DMS114 treated with DMSO at 0.1 percent for 48 hours (cell line): ENCODE data around the gene AP1S3.
A peak's percentile ranks its signal among the peaks of the same experiment; 100 is the strongest.
"Not testable (repeated sequence)": the region's sequence is repeated elsewhere in the genome, so short reads cannot be mapped to it uniquely, and the experiment has no call there.

Source experiments
- DNase-seq: peaks from one replicate; lab custom pipeline; 2025; ENCODE audit not compliant: unreplicated experiment; lab: John Stamatoyannopoulos, UW

AP1S3 gene

DNA sequence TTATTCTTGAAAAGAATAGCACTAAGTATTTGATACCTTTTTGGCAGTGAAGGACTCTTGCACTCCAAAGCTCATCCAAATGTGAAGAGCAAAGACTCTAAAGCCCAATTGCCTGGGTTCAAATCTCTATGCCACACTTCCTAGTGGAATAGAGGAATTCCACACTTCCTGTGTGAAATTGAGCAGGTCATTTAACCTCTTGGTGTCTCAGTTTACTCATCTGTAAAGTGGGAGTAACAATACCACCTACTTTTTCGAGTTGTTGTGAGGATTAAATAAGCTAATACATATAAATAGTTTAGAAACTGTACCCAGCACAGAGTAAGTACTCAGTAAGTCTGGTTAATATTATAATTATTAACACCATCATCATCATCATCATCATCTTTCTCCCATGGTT is 72.6 kb downstream of the AP1S3 start:
- no peak for DNase-seq

- no peak for DNase-seq
These were observed 74.5 kb downstream of the AP1S3 start for GRCh38 chr2:223762853-223763252.

GRCh38 chr2:223761746-223762145 is 75.6 kb downstream of the AP1S3 start:
- not testable (repeated sequence) for DNase-seq

DNA sequence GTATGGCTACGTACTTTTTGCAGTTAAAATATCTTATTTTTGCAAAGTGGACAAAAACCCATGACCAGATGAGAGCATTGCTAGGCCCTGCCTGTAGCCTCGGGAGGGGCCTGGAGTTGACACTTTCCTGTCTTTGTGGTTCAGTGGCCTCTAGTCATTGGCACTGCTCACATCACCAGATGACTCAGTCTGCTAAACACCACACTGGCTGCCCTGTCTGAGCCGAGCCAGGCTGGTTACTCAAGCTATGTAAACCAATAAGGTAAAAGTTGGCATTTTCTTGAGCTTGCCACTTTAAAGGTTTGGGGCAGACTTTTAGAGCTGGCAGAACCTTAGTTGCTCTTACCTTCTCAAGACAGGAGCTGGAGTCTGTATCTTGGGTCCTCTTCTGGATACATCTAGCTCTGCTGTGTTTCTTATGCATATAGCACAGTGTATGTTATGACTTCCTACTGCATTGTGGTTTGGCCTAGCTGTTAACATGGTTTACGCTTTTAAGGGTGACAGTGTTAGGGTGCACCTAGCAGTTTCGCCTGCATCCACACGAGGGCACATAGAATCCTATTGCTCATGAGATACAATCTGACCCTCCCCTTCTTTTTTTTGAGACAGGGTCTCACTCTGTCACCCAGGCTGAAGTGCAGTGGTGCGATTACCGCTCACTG is 76.4 kb downstream of the AP1S3 start:
- DNase-seq: no peak

DNA sequence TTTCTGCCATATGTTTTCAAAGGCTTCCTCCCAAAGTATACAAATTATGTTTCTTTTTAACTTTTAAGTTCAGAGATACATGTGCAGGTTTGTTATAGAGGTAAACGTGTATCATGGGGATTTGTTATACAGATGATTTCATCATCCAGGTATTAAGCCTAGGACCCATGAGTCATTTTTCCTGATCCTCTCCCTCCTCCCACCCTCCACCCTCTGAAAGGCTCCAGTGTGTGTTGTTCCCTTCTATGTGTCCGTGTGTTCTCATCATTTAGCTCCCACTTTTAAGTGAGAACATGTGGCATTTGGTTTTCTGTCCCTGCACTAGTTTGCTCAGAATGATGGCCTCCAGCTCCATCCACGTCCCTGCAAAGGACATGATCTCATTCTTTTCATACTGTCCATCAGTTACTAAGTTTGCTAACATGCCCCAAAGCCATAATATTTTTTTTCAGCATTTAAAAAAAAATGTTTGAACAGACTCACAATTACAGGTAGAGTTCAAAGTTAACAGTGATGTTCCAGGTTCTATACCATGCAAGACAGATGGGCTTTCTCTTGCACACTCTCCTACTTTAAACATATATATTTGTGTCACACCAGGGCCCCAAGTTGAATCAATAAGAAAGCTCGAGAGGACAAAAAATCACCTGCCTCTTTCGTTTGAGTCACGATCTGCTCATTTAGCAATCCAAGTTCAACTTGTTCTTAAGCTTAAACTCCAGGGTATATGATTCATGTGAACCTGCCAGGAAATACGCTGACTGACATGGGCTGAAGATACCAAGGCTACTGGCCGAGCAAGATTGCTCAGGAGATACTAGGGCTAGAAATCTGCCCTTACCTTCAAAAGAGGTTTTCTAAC is 77.6 kb downstream of the AP1S3 start:
- no peak for DNase-seq

DNA sequence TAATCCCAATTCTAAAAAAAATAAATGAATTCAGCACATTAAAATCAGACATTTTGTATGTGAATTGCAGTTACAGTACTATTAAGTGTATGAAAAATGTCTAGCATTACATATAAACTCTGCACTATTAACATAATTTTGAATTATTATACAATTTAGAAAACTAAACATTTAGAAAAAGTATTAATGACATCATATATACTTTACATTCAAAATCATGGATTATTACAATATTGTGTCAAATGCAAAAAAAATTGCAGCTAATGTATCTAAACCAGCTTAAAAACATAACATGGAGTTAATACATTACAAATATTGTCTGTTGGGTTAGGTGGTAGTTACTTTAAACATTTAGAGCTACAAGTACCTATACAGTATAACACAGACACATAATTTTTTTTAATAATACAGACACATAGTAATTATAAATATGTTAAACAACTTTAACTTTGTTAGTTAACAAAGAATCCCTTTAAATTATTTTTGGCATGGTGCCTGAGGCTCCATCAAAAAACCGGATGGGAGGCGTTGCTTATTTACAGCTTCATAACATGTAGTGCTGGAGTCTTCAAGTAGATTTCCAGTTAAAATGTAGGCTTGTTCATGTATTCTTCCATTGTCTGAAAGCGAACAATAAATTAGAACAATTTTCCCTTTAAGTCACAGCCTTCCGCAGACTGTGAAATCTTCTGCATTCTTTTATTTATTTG is 79.1 kb downstream of the AP1S3 start:
- no peak for DNase-seq

GRCh38 chr2:223753940-223754339 is 83.4 kb downstream of the AP1S3 start:
- no peak for DNase-seq

- no peak for DNase-seq
These were observed 86.4 kb downstream of the AP1S3 start for GRCh38 chr2:223751012-223751411.

- no peak for DNase-seq
These were observed 89.9 kb downstream of the AP1S3 start for GRCh38 chr2:223747392-223748042.

DNA sequence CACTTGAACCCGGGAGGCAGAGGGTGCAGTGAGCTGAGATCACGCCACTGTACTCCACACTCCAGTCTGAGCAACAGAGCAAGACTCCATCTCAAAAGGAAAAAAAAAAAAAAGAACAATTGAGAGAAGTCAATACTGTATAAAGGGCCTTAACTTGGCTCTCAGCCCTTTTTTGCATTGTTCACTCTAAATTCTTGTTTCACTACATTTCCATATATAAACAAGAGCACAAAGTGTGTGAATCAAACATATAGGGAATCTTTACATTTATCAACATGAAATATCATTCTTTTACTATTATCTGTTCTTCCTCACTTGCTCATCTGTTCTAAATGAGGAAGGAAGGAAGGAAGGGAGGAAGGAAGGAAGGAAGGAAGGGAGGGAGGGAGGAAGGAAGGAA is 90.8 kb downstream of the AP1S3 start:
- DNase-seq: no peak

DNA sequence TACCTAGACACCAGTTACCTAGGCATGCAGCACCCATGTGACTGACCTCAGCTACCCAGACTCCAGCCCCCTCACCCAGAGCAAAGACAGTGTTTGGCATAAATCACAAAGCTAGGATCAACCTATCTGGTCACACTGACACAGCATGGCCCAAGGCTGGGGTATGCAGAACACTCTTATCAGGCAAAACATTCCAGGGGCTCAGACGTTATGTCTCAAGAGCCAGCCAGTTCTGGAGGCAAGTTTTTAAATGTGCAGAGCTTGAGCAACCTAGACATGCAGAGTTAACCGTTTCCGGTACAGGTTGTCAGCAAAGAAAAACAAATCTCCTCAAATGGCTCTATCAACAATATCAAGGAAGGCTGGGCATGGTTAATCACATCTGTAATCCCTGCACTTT is 92.8 kb downstream of the AP1S3 start:
- DNase-seq: no peak

DNA sequence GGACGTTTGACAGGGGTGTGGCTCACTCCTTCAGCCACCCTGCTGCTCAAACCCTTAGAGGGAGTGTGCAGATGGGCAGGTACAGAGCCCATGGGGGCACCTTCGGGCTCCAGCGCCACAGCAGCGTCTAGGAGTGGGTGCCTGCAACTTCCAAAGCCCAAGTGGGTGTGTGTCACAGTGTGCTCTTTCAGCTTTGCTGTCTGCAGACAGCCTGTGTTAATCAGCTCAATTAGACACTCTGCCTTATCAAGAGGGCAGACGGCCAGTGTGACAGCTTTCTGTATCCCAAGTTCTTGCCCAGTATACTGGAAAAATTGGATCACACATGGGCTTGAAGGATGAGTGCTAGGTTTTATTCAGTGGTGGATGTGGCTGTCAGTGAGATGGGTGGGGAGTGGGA is 96.7 kb downstream of the AP1S3 start:
- DNase-seq: no peak

GRCh38 chr2:223737207-223737606 is 100.2 kb downstream of the AP1S3 start:
- DNase-seq: no peak

DNA sequence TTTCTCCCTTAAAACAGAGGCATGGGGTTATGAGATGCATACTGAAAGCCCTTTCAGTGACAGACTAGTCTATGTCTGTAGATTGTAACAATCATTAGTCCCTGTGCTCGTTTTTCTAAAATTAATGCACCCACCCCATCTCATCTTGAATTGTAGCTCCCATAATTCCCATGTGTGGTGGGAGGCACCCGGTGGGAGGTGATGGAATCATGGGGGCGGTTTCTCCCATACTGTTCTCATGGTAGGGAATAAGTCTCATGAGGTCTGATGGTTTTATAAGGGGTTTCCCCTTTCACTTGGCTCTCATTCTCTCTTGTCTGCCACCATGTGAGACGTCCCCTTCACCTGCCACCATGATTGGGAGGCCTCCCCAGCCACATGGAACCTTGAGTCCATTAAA is 100.9 kb downstream of the AP1S3 start:
- no peak for DNase-seq

DNA sequence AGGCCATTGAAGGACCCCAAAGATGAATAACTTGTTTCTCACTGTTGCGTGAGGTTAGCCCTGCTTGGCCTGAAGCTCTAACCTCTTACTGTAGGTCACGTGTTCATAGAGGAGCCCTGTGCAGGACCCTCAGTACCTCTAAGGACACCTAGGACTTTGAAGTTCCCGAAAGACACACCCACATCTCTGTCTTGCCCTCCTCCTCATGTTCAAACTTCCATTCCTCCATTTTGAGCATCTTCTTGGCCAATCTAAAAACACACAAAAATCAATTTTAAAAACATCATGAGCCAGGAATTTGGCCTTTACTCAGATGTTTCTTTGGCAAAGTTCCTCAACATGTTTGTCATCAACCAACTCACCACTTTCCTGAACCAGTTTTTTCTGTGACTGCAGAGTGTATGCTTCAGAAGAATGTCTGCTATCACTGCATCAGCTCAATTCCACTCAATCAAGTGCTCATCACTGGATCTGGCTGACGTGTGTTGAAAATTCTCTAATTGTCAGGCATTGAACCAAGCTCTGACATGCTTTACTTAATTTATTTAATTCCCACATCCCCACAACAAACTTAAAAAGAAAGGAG is 101.6 kb downstream of the AP1S3 start:
- no peak for DNase-seq

DNA sequence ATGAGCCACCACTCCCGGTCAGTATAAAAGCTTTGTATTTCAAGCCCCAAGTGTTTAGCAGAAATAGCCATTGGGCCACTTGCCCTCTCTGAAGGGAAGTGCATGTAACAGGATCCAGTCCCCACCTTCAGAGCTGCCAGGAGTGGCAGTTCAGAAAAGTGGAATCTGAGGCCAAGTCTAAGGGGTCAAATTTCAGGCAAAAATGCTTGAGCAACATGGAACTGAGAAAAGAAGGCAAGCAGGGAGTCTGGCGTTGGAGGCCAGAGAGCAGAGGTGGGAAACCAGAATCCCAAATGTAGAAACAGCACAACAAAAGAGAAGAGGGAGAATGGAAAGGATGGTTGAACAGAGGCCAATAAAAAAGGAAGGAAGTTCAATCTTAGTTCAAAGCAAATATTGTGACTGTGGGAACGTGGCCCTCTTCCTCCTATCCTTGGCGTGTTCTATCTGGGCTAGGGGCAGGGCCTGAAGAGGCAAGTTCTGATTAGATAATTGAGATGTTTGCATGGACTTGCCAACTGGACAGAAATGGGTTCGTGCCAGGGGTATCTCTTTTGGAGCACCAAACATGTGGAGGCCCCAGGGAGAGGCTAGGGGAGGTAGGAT is 102.2 kb downstream of the AP1S3 start:
- no peak for DNase-seq

GRCh38 chr2:223734346-223734745 is 103.0 kb downstream of the AP1S3 start:
- no peak for DNase-seq

DNA sequence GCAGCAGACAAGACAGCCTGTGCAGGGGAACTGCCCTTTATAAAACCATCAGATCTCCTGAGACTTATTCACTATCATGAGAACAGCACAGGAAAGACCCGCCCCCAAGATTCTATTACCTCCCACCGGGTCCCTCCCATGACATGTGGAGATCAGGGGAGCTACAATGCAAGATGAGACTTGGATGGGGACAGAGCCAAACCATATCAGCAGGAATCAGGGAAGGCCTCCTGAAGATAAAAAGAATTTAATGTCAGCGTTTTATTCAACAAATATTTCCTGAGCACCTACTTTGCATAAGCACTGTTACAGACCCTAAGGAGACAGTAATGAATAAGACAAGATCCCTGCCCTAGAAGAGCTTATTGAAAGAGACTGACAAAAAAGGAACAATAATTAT is 105.0 kb downstream of the AP1S3 start:
- no peak for DNase-seq

- DNase-seq: no peak
These were observed 105.9 kb downstream of the AP1S3 start for GRCh38 chr2:223731503-223731902.

GRCh38 chr2:223729781-223730180 is 107.6 kb downstream of the AP1S3 start:
- DNase-seq: no peak

DNA sequence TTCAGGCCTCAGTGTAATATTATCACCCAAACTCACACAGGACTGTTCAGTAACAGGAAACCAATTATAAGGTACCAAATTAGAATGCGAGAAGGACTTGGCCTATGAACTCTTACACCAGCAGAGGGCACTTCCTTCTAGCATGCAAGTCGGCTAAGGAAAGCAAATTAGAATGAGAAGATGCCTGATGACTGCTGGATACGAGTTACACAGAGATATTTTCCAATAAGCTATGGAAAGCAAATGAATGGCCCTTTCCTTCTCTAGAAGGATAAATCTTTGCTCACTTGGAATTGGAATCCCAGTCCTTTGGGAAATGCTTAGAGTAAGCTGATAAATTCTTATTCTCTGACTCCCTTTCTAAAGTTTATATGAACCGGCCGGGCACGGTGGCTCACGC is 109.8 kb downstream of the AP1S3 start:
- DNase-seq: peak; percentile 29
